Measurements from ENCODE around the gene DPPA5.

- no peak for TF ChIP-seq EZH2 (IDR thresholded peaks at IDR 0.05)
- no peak for TF ChIP-seq POLR2AphosphoS5 (IDR thresholded peaks at IDR 0.05; ENCODE audit: borderline replicate concordance, low read depth, low read length)
These were observed 11.9 kb downstream of the DPPA5 start for GRCh38 chr6:73342174-73342573.

Data from SK-N-MC (cell line).